Ovary (tissue), 3 donors: ENCODE measurements around the gene CHKA.

ENCODE experiments used
- EP300 ChIP-seq: sonication (generic); formaldehyde crosslinking; IDR thresholded peaks from one replicate; pipeline ENCODE4 v1.6.1; 2017; ENCODE audit warnings: antibody characterized with exemption
- POLR2A ChIP-seq: fragments of 450-650 bp; IDR thresholded peaks from one replicate; pipeline ENCODE4 v1.6.1; 2017; ENCODE audit warnings: antibody characterized with exemption, mild to moderate bottlenecking, moderate library complexity
- TF ChIP-seq, protein P1 (sequence below), 3 donors: fragments of 450-650 bp in 2 of 3; fragments of 200-600 bp in 1 of 3; IDR thresholded peaks; one replicate each; pipeline versions ENCODE4 v1.5.1 to v1.8.0; 2016 to 2022; ENCODE audit warnings: antibody characterized with exemption in 3 of 3, mild to moderate bottlenecking in 1 of 3
- donor health status: DM: no; HTN: no; CAD: no.

DNA sequence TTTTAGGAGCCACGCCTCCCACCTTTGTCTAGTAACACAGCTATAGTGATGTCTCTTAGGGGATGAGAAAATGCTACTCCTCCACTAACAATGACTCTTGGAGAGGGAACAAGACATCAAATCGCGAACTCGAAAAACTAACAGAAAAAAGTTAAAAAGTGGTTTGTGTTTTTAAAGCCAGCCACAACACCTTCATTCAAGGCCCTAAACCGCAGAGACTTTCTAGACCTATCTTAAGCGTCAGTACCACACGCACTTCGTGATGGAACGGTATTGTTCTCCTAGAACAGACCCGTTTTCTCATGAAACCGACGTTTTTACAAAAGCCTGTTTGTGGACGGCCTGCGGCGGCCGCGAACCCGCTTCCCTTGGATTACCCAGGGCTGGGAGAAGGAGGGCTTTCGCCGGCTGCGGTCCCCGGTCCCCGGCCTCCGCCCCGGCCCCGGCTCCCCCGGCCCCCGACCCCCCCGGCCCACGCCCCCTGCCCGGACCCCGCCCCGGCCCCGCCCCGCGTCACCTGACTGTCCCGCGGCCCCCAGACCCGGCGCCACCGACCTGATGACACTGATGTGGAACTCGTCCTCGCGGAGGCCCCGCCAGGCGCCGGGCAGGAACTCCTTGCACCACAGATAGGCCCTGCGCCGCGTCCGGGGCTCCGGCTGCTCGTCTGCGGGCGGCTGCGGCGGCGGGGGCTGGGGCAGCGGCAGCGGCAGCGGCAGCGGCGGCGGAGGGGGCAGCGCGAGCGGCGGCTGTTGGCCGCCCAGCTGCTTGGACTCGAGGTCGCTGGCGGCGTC is 718 bp downstream of the CHKA start:
- no peak for TF ChIP-seq POLR2A
- TF ChIP-seq, protein P1, sequence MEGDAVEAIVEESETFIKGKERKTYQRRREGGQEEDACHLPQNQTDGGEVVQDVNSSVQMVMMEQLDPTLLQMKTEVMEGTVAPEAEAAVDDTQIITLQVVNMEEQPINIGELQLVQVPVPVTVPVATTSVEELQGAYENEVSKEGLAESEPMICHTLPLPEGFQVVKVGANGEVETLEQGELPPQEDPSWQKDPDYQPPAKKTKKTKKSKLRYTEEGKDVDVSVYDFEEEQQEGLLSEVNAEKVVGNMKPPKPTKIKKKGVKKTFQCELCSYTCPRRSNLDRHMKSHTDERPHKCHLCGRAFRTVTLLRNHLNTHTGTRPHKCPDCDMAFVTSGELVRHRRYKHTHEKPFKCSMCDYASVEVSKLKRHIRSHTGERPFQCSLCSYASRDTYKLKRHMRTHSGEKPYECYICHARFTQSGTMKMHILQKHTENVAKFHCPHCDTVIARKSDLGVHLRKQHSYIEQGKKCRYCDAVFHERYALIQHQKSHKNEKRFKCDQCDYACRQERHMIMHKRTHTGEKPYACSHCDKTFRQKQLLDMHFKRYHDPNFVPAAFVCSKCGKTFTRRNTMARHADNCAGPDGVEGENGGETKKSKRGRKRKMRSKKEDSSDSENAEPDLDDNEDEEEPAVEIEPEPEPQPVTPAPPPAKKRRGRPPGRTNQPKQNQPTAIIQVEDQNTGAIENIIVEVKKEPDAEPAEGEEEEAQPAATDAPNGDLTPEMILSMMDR (IDR thresholded peaks at IDR 0.05), result no peak
- TF ChIP-seq EP300, result no peak
